WTC11 (cell line): ENCODE data around the gene FAF1.

Experiments
- ATF1 ChIP-seq: sonication (generic); formaldehyde crosslinking; IDR thresholded peaks from 2 replicates; pipeline ENCODE4 v1.8.1; 2023; ENCODE audit warnings: mild to moderate bottlenecking, moderate library complexity, missing genetic modification reagents
- CREB1 ChIP-seq: sonication (generic); formaldehyde crosslinking; IDR thresholded peaks from 2 replicates; pipeline ENCODE4 v1.8.0; 2023; ENCODE audit warnings: mild to moderate bottlenecking, missing genetic modification reagents
- CREM ChIP-seq: sonication (generic); formaldehyde crosslinking; IDR thresholded peaks from 2 replicates; pipeline ENCODE4 v1.8.1; 2022; ENCODE audit warnings: mild to moderate bottlenecking, missing genetic modification reagents, moderate library complexity
- HMGA2 ChIP-seq: fragments of 250-450 bp; sonication (Bioruptor Pico); IDR thresholded peaks from 2 replicates; pipeline ENCODE4 v1.4.0; 2021; ENCODE audit warnings: mild to moderate bottlenecking, moderate library complexity
- NFYB ChIP-seq: sonication (generic); formaldehyde crosslinking; conservative IDR thresholded peaks from 2 replicates; pipeline ENCODE4 v1.8.0; 2022; ENCODE audit warnings: low read depth, missing genetic modification reagents
- NR2C2 ChIP-seq: sonication (generic); formaldehyde crosslinking; IDR thresholded peaks from 2 replicates; pipeline ENCODE4 v1.8.0; 2022; ENCODE audit warnings: mild to moderate bottlenecking, missing genetic modification reagents
- STAT6 ChIP-seq: sonication (generic); formaldehyde crosslinking; conservative IDR thresholded peaks from 2 replicates; pipeline ENCODE4 v1.8.1; 2023; ENCODE audit warnings: mild to moderate bottlenecking, low read depth, missing genetic modification reagents, moderate library complexity
- ZBTB21 ChIP-seq: sonication (generic); formaldehyde crosslinking; IDR thresholded peaks from 2 replicates; pipeline ENCODE4 v1.8.1; 2023; ENCODE audit warnings: mild to moderate bottlenecking, missing genetic modification reagents, borderline replicate concordance
- TF ChIP-seq, protein P1 (sequence below): fragments of 200-600 bp; IDR thresholded peaks from 2 replicates; pipeline ENCODE4 v1.8.0; 2022; ENCODE audit warnings: antibody characterized with exemption
- TF ChIP-seq, protein P2 (sequence below): sonication (generic); formaldehyde crosslinking; IDR thresholded peaks from 2 replicates; pipeline ENCODE4 v1.8.1; 2023; ENCODE audit warnings: mild to moderate bottlenecking, missing genetic modification reagents, moderate library complexity
- TF ChIP-seq, protein P3 (sequence below): sonication (generic); formaldehyde crosslinking; IDR thresholded peaks from 2 replicates; pipeline ENCODE4 v1.8.1; 2023; ENCODE audit warnings: mild to moderate bottlenecking, missing genetic modification reagents

- TF ChIP-seq, protein P1, sequence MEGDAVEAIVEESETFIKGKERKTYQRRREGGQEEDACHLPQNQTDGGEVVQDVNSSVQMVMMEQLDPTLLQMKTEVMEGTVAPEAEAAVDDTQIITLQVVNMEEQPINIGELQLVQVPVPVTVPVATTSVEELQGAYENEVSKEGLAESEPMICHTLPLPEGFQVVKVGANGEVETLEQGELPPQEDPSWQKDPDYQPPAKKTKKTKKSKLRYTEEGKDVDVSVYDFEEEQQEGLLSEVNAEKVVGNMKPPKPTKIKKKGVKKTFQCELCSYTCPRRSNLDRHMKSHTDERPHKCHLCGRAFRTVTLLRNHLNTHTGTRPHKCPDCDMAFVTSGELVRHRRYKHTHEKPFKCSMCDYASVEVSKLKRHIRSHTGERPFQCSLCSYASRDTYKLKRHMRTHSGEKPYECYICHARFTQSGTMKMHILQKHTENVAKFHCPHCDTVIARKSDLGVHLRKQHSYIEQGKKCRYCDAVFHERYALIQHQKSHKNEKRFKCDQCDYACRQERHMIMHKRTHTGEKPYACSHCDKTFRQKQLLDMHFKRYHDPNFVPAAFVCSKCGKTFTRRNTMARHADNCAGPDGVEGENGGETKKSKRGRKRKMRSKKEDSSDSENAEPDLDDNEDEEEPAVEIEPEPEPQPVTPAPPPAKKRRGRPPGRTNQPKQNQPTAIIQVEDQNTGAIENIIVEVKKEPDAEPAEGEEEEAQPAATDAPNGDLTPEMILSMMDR = no peak
- TF ChIP-seq HMGA2 (CRISPR knock-in tag) (no peak), STAT6 (CRISPR knock-in tag) (no peak), NFYB (CRISPR knock-in tag) (no peak), CREM (CRISPR knock-in tag) (no peak), ATF1 (CRISPR knock-in tag) (no peak), CREB1 (CRISPR knock-in tag) (no peak), NR2C2 (CRISPR knock-in tag) (no peak), ZBTB21 (CRISPR knock-in tag) (no peak)
- TF ChIP-seq, protein P2, sequence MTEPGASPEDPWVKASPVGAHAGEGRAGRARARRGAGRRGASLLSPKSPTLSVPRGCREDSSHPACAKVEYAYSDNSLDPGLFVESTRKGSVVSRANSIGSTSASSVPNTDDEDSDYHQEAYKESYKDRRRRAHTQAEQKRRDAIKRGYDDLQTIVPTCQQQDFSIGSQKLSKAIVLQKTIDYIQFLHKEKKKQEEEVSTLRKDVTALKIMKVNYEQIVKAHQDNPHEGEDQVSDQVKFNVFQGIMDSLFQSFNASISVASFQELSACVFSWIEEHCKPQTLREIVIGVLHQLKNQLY (CRISPR knock-in tag) = no peak
- TF ChIP-seq, protein P3, sequence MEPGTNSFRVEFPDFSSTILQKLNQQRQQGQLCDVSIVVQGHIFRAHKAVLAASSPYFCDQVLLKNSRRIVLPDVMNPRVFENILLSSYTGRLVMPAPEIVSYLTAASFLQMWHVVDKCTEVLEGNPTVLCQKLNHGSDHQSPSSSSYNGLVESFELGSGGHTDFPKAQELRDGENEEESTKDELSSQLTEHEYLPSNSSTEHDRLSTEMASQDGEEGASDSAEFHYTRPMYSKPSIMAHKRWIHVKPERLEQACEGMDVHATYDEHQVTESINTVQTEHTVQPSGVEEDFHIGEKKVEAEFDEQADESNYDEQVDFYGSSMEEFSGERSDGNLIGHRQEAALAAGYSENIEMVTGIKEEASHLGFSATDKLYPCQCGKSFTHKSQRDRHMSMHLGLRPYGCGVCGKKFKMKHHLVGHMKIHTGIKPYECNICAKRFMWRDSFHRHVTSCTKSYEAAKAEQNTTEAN = no peak
Observed at GRCh38 chr1:50717327-50717726, 242.7 kb downstream of the FAF1 start.
